Muscle of back (tissue), 11 donors: ENCODE data around the gene DENND1A. TPM values are rescaled to one million over a fixed set of nuclear protein-coding genes. Genes with fewer than 3 reads are reported as not detected.

ENCODE experiments used
- DNase-seq, 3 donors: peaks; one replicate each; pipeline versions ENCODE4 v3.0.0 to v3.0.0-alpha.2; 2013
- polyA plus RNA-seq, 10 donors: library from polyadenylated mRNA; unstranded; fragments of 120-200 nt; gene quantifications; one replicate each; pipeline ENCODE4 v1.2.1, GENCODE V29; 2013; ENCODE audit not compliant: insufficient read length in 10 of 10

DENND1A gene
- polyA plus RNA-seq, 10 donors: 10.9 to 15.4 (median 13.8) TPM

- no peak for DNase-seq
These were observed 395.6 kb downstream of the DENND1A start for GRCh38 chr9:123534336-123534735.

GRCh38 chr9:123530244-123530643, 399.7 kb downstream of the DENND1A start:
- no peak for DNase-seq

GRCh38 chr9:123528501-123528900, 401.4 kb downstream of the DENND1A start:
- no peak for DNase-seq

GRCh38 chr9:123527981-123528380, 401.9 kb downstream of the DENND1A start:
- no peak for DNase-seq

- no peak for DNase-seq
These were observed 404.0 kb downstream of the DENND1A start for GRCh38 chr9:123525957-123526356.

- no peak for DNase-seq
These were observed 404.5 kb downstream of the DENND1A start for GRCh38 chr9:123525424-123525823.

GRCh38 chr9:123524866-123525265, 405.1 kb downstream of the DENND1A start:
- no peak for DNase-seq

- no peak for DNase-seq
These were observed 406.1 kb downstream of the DENND1A start for GRCh38 chr9:123523845-123524244.

- no peak for DNase-seq
These were observed 406.9 kb downstream of the DENND1A start for GRCh38 chr9:123523001-123523400.

- DNase-seq: no peak
These were observed 407.7 kb downstream of the DENND1A start for GRCh38 chr9:123522251-123522650.

- no peak for DNase-seq
These were observed 411.6 kb downstream of the DENND1A start for GRCh38 chr9:123518338-123518737.

GRCh38 chr9:123517512-123517911, 412.4 kb downstream of the DENND1A start:
- no peak for DNase-seq

GRCh38 chr9:123514766-123515165, 415.2 kb downstream of the DENND1A start:
- DNase-seq: no peak

- no peak for DNase-seq
These were observed 416.4 kb downstream of the DENND1A start for GRCh38 chr9:123513554-123513953.

- DNase-seq: peak; percentile 6 to 27 (median 15)
These were observed 418.3 kb downstream of the DENND1A start for GRCh38 chr9:123511326-123512277.

- no peak for DNase-seq
These were observed 420.3 kb downstream of the DENND1A start for GRCh38 chr9:123509646-123510045.

GRCh38 chr9:123508048-123508447, 421.9 kb downstream of the DENND1A start:
- DNase-seq: peak; percentile 24 to 63 (median 35)

GRCh38 chr9:123505496-123505895, 424.4 kb downstream of the DENND1A start:
- no peak for DNase-seq

- no peak for DNase-seq
These were observed 429.6 kb downstream of the DENND1A start for GRCh38 chr9:123500336-123500735.

- no peak for DNase-seq
These were observed 432.1 kb downstream of the DENND1A start for GRCh38 chr9:123497830-123498229.

- no peak for DNase-seq
These were observed 434.2 kb downstream of the DENND1A start for GRCh38 chr9:123495731-123496130.

GRCh38 chr9:123493627-123494026, 436.3 kb downstream of the DENND1A start:
- DNase-seq: no peak

GRCh38 chr9:123490688-123491087, 439.2 kb downstream of the DENND1A start:
- DNase-seq: no peak
